Trophoblast cell (in vitro differentiated cells and primary cell): ENCODE results near the gene AFF2.

Source experiments
- DNase-seq, 2 donors: peaks; one replicate each; pipeline ENCODE4 v3.0.0-alpha.2; 2016
- H2AFZ ChIP-seq: 2 replicates; pipeline ENCODE4 v1.6.1; 2013; ENCODE audit warnings: low read length, moderate library complexity, mild to moderate bottlenecking; ENCODE audit not compliant: insufficient read depth, poor library complexity
- H2AK5ac ChIP-seq: 2 replicates; pipeline ENCODE4 v1.6.1; 2013; ENCODE audit warnings: mild to moderate bottlenecking, low read length
- H2BK120ac ChIP-seq: 2 replicates; pipeline ENCODE4 v1.6.1; 2013; ENCODE audit warnings: low read length, mild to moderate bottlenecking, moderate library complexity; ENCODE audit not compliant: insufficient read depth, poor library complexity
- H2BK12ac ChIP-seq: 2 replicates; pipeline ENCODE4 v1.6.1; 2013; ENCODE audit warnings: mild to moderate bottlenecking, low read length, moderate library complexity
- H2BK5ac ChIP-seq: 2 replicates; pipeline ENCODE4 v1.6.1; 2013; ENCODE audit warnings: low read length, low read depth, moderate library complexity, mild to moderate bottlenecking; ENCODE audit not compliant: poor library complexity
- H3K14ac ChIP-seq: 2 replicates; pipeline ENCODE4 v1.6.1; 2013; ENCODE audit warnings: mild to moderate bottlenecking, low read length
- H3K18ac ChIP-seq: 2 replicates; pipeline ENCODE4 v1.6.1; 2013; ENCODE audit warnings: mild to moderate bottlenecking, low read length
- H3K23ac ChIP-seq: 2 replicates; pipeline ENCODE4 v1.6.1; 2013; ENCODE audit warnings: low read length
- H3K27ac ChIP-seq: 2 replicates; pipeline ENCODE4 v1.5.1; 2013; ENCODE audit warnings: low read depth, mild to moderate bottlenecking, inconsistent platforms, low read length, moderate library complexity
- H3K27me3 ChIP-seq: 2 replicates; pipeline ENCODE4 v1.6.1; 2013; ENCODE audit warnings: inconsistent platforms, mild to moderate bottlenecking, low read length, moderate library complexity; ENCODE audit not compliant: insufficient read depth
- H3K36me3 ChIP-seq, 2 experiments: 1 replicate in 1 of 2; 2 replicates in 1 of 2; pipeline ENCODE4 v1.6.1; 2013; ENCODE audit warnings: low read length in 2 of 2, mild to moderate bottlenecking in 2 of 2, moderate library complexity in 1 of 2; ENCODE audit not compliant: insufficient read depth in 2 of 2, control insufficient read depth in 1 of 2
- H3K4ac ChIP-seq: 2 replicates; pipeline ENCODE4 v1.6.1; 2013; ENCODE audit warnings: low read depth, mild to moderate bottlenecking, low read length, moderate library complexity
- H3K4me1 ChIP-seq, 2 experiments: 1 replicate in 1 of 2; 2 replicates in 1 of 2; pipeline ENCODE4 v1.6.1; 2013; ENCODE audit warnings: low read length in 2 of 2, mild to moderate bottlenecking in 2 of 2, moderate library complexity in 1 of 2; ENCODE audit not compliant: insufficient read depth in 2 of 2, control insufficient read depth in 1 of 2
- H3K4me2 ChIP-seq: 2 replicates; pipeline ENCODE4 v1.6.1; 2013; ENCODE audit warnings: inconsistent platforms, mild to moderate bottlenecking, low read length, moderate library complexity
- H3K4me3 ChIP-seq: 2 replicates; pipeline ENCODE4 v1.5.1; 2013; ENCODE audit warnings: mild to moderate bottlenecking, low read depth, low read length, inconsistent platforms
- H3K79me1 ChIP-seq: one replicate; pipeline ENCODE4 v1.6.1; 2013; ENCODE audit warnings: low read length
- H3K79me2 ChIP-seq: 2 replicates; pipeline ENCODE4 v1.6.1; 2013; ENCODE audit warnings: low read length, mild to moderate bottlenecking; ENCODE audit not compliant: control insufficient read depth, insufficient read depth, poor library complexity
- H3K9ac ChIP-seq: 2 replicates; pipeline ENCODE4 v1.6.1; 2013; ENCODE audit warnings: mild to moderate bottlenecking, low read length
- H3K9me3 ChIP-seq: 2 replicates; pipeline ENCODE4 v1.6.1; 2013; ENCODE audit warnings: low read depth, mild to moderate bottlenecking, control low read depth, inconsistent platforms, low read length; ENCODE audit not compliant: insufficient read depth
- H4K12ac ChIP-seq: 2 replicates; pipeline ENCODE4 v1.6.1; 2013; ENCODE audit warnings: low read depth, mild to moderate bottlenecking, low read length, moderate library complexity
- H4K8ac ChIP-seq: 2 replicates; pipeline ENCODE4 v1.6.1; 2013; ENCODE audit warnings: low read depth, mild to moderate bottlenecking, low read length, moderate library complexity
- H4K91ac ChIP-seq: one replicate; pipeline ENCODE4 v1.6.1; 2013; ENCODE audit warnings: low read depth, mild to moderate bottlenecking, low read length, moderate library complexity
- WGBS: extraction: QIAGEN DNeasy Blood & Tissue Kit; methylation state at CpG from one replicate; pipeline ENCODE4 v1.1.7; 2013; ENCODE audit warnings: missing lambda C conversion rate; ENCODE audit not compliant: insufficient read length, insufficient coverage; ENCODE audit errors: extremely low coverage; 5-methylcytosine and 5-hydroxymethylcytosine counted together

AFF2 gene

GRCh38 chrX:149013081-149013480 is 512.7 kb downstream of the AFF2 start:
- H3K23ac ChIP-seq = no peak overlapping the region
- no peak overlapping the region for H2AFZ ChIP-seq
- H3K4me3 ChIP-seq = no peak overlapping the region
- H3K4me1 ChIP-seq = no peaks in the 10 kb centered on the region
- H3K4ac ChIP-seq = no peak overlapping the region
- H2AK5ac ChIP-seq = no peak overlapping the region
- H3K27ac ChIP-seq = no peak overlapping the region
- no peak for DNase-seq
- H3K18ac ChIP-seq = no peak overlapping the region
- H2BK5ac ChIP-seq = no peak overlapping the region
- no peak overlapping the region for H4K8ac ChIP-seq
- H3K27me3 ChIP-seq = no peaks in the 10 kb centered on the region
- no peak overlapping the region for H4K91ac ChIP-seq
- no CpG with 5 or more reads among the region's 2 CpGs for WGBS
- H3K14ac ChIP-seq = no peak overlapping the region
- no peak overlapping the region for H2BK12ac ChIP-seq
- no peak overlapping the region for H2BK120ac ChIP-seq
- H3K4me2 ChIP-seq = no peak overlapping the region
- no peak overlapping the region for H4K12ac ChIP-seq
- H3K36me3 ChIP-seq = no peaks in the 10 kb centered on the region
- no peaks in the 10 kb centered on the region for H3K79me2 ChIP-seq
- H3K79me1 ChIP-seq = no peaks in the 10 kb centered on the region
- no peak overlapping the region for H3K9ac ChIP-seq
- H3K9me3 ChIP-seq = no peaks in the 10 kb centered on the region

GRCh38 chrX:149021159-149021558 is 520.7 kb downstream of the AFF2 start:
- no peak overlapping the region for H3K4ac ChIP-seq
- no peak overlapping the region for H2AFZ ChIP-seq
- H4K8ac ChIP-seq = no peak overlapping the region
- no peak overlapping the region for H2BK120ac ChIP-seq
- WGBS = no CpG with 5 or more reads among the region's 2 CpGs
- no peak overlapping the region for H3K23ac ChIP-seq
- no peaks in the 10 kb centered on the region for H3K27me3 ChIP-seq
- H3K27ac ChIP-seq = no peak overlapping the region
- no peak overlapping the region for H3K14ac ChIP-seq
- no peak overlapping the region for H2AK5ac ChIP-seq
- no peak overlapping the region for H3K4me2 ChIP-seq
- no peak overlapping the region for H3K9ac ChIP-seq
- H4K12ac ChIP-seq = no peak overlapping the region
- no peak for DNase-seq
- no peak overlapping the region for H2BK5ac ChIP-seq
- H3K36me3 ChIP-seq = no peaks in the 10 kb centered on the region
- no peaks in the 10 kb centered on the region for H3K79me2 ChIP-seq
- no peak overlapping the region for H4K91ac ChIP-seq
- no peaks in the 10 kb centered on the region for H3K79me1 ChIP-seq
- no peaks in the 10 kb centered on the region for H3K4me1 ChIP-seq
- no peak overlapping the region for H3K4me3 ChIP-seq
- H2BK12ac ChIP-seq = no peak overlapping the region
- H3K18ac ChIP-seq = no peak overlapping the region
- H3K9me3 ChIP-seq = no peaks in the 10 kb centered on the region

GRCh38 chrX:149022485-149022884 is 522.1 kb downstream of the AFF2 start:
- no CpG with 5 or more reads among the region's 2 CpGs for WGBS
- no peak overlapping the region for H2BK5ac ChIP-seq
- no peaks in the 10 kb centered on the region for H3K79me1 ChIP-seq
- H3K9ac ChIP-seq = no peak overlapping the region
- no peak overlapping the region for H3K4me3 ChIP-seq
- no peak overlapping the region for H4K8ac ChIP-seq
- H3K27ac ChIP-seq = no peak overlapping the region
- no peak overlapping the region for H3K4ac ChIP-seq
- H2BK120ac ChIP-seq = no peak overlapping the region
- DNase-seq = no peak
- H3K4me1 ChIP-seq = no peaks in the 10 kb centered on the region
- no peak overlapping the region for H3K14ac ChIP-seq
- H4K91ac ChIP-seq = no peak overlapping the region
- no peak overlapping the region for H4K12ac ChIP-seq
- no peaks in the 10 kb centered on the region for H3K27me3 ChIP-seq
- no peak overlapping the region for H2AFZ ChIP-seq
- H3K36me3 ChIP-seq = no peaks in the 10 kb centered on the region
- no peak overlapping the region for H2AK5ac ChIP-seq
- H3K4me2 ChIP-seq = no peak overlapping the region
- no peak overlapping the region for H2BK12ac ChIP-seq
- no peaks in the 10 kb centered on the region for H3K9me3 ChIP-seq
- no peaks in the 10 kb centered on the region for H3K79me2 ChIP-seq
- no peak overlapping the region for H3K18ac ChIP-seq
- no peak overlapping the region for H3K23ac ChIP-seq

- no peak overlapping the region for H2BK12ac ChIP-seq
These were observed 532.0 kb downstream of the AFF2 start for GRCh38 chrX:149032449-149032848.

More at GRCh38 chrX:149032449-149032848, 532.0 kb downstream of the AFF2 start:
- DNase-seq = no peak
- H3K14ac ChIP-seq = no peak overlapping the region
- H4K91ac ChIP-seq = no peak overlapping the region
- no peak overlapping the region for H3K4me3 ChIP-seq
- no peak overlapping the region for H3K9ac ChIP-seq
- no peaks in the 10 kb centered on the region for H3K36me3 ChIP-seq
- no peak overlapping the region for H3K18ac ChIP-seq
- H2BK120ac ChIP-seq = no peak overlapping the region
- no peaks in the 10 kb centered on the region for H3K27me3 ChIP-seq
- no peak overlapping the region for H3K4me2 ChIP-seq
- H3K79me1 ChIP-seq = no peaks in the 10 kb centered on the region
- H2AFZ ChIP-seq = no peak overlapping the region
- H2AK5ac ChIP-seq = no peak overlapping the region
- H3K27ac ChIP-seq = no peak overlapping the region
- H4K8ac ChIP-seq = no peak overlapping the region
- no peak overlapping the region for H4K12ac ChIP-seq
- H3K79me2 ChIP-seq = no peaks in the 10 kb centered on the region
- H2BK5ac ChIP-seq = no peak overlapping the region
- no peak overlapping the region for H3K4ac ChIP-seq
- H3K4me1 ChIP-seq = no peaks in the 10 kb centered on the region
- H3K23ac ChIP-seq = no peak overlapping the region
- WGBS = no CpG with 5 or more reads among the region's 2 CpGs
- H3K9me3 ChIP-seq = no peaks in the 10 kb centered on the region
